Measurements from ENCODE around the gene XIRP2. TPM values are rescaled to one million over a fixed set of nuclear protein-coding genes. Genes with fewer than 3 reads are reported as not detected.

XIRP2 gene
- total RNA-seq, 1 experiment from 2014 or later: not detected

GRCh38 chr2:166924967-166925366 lies 36.7 kb downstream of the XIRP2 start:
- no peak for DNase-seq (ENCODE audit: extremely low read depth, low read depth)

- DNase-seq (ENCODE audit: extremely low read depth, low read depth): no peak
Measured at GRCh38 chr2:166926657-166927056, 38.4 kb downstream of the XIRP2 start.

- no peak for DNase-seq (ENCODE audit: extremely low read depth, low read depth)
Measured at GRCh38 chr2:166932032-166932431, 43.8 kb downstream of the XIRP2 start.

GRCh38 chr2:166934817-166935216 lies 46.5 kb downstream of the XIRP2 start:
- no peak for DNase-seq (ENCODE audit: extremely low read depth, low read depth)

GRCh38 chr2:166942377-166942776 lies 54.1 kb downstream of the XIRP2 start:
- no peak for DNase-seq (ENCODE audit: extremely low read depth, low read depth)

- no peak for DNase-seq (ENCODE audit: extremely low read depth, low read depth)
Measured at GRCh38 chr2:166944909-166945308, 56.6 kb downstream of the XIRP2 start.

- DNase-seq (ENCODE audit: extremely low read depth, low read depth): no peak
Measured at GRCh38 chr2:166957686-166958085, 69.4 kb downstream of the XIRP2 start.

- DNase-seq (ENCODE audit: extremely low read depth, low read depth): no peak
Measured at GRCh38 chr2:166958986-166959481, 70.8 kb downstream of the XIRP2 start.

GRCh38 chr2:166959556-166959955 lies 71.3 kb downstream of the XIRP2 start:
- no peak for DNase-seq (ENCODE audit: extremely low read depth, low read depth)

GRCh38 chr2:166960702-166961270 lies 72.5 kb downstream of the XIRP2 start:
- DNase-seq (ENCODE audit: extremely low read depth, low read depth): no peak

GRCh38 chr2:166961933-166962332 lies 73.7 kb downstream of the XIRP2 start:
- no peak for DNase-seq (ENCODE audit: extremely low read depth, low read depth)

GRCh38 chr2:166969486-166969885 lies 81.2 kb downstream of the XIRP2 start:
- no peak for DNase-seq (ENCODE audit: extremely low read depth, low read depth)

- DNase-seq (ENCODE audit: extremely low read depth, low read depth): no peak
Measured at GRCh38 chr2:166972002-166972401, 83.7 kb downstream of the XIRP2 start.

GRCh38 chr2:166972418-166972817 lies 84.1 kb downstream of the XIRP2 start:
- no peak for DNase-seq (ENCODE audit: extremely low read depth, low read depth)

- DNase-seq (ENCODE audit: extremely low read depth, low read depth): no peak
Measured at GRCh38 chr2:166984188-166984587, 95.9 kb downstream of the XIRP2 start.

GRCh38 chr2:166984797-166985196 lies 96.5 kb downstream of the XIRP2 start:
- no peak for DNase-seq (ENCODE audit: extremely low read depth, low read depth)

- DNase-seq (ENCODE audit: extremely low read depth, low read depth): no peak
Measured at GRCh38 chr2:166994588-166995336, 106.5 kb downstream of the XIRP2 start.

- DNase-seq (ENCODE audit: extremely low read depth, low read depth): no peak
Measured at GRCh38 chr2:166996465-166996864, 108.2 kb downstream of the XIRP2 start.

- no peak for DNase-seq (ENCODE audit: extremely low read depth, low read depth)
Measured at GRCh38 chr2:167001165-167001564, 112.9 kb downstream of the XIRP2 start.

GRCh38 chr2:167005096-167005495 lies 116.8 kb downstream of the XIRP2 start:
- no peak for DNase-seq (ENCODE audit: extremely low read depth, low read depth)

- DNase-seq (ENCODE audit: extremely low read depth, low read depth): no peak
Measured at GRCh38 chr2:167013227-167013626, 124.9 kb downstream of the XIRP2 start.

GRCh38 chr2:167015806-167016205 lies 127.5 kb downstream of the XIRP2 start:
- DNase-seq (ENCODE audit: extremely low read depth, low read depth): no peak
